Mucosa of rectum (tissue), 2 donors: ENCODE data around the gene ATPAF1.
A peak's percentile ranks its signal among the peaks of the same experiment; 100 is the strongest.
"Not testable (repeated sequence)": the region's sequence is repeated elsewhere in the genome, so short reads cannot be mapped to it uniquely, and the experiment has no call there.

Experiments
- H3K27ac ChIP-seq, 2 donors: one replicate each; pipeline ENCODE4 v1.7.0; 2013; ENCODE audit warnings: inconsistent platforms in 2 of 2, low read depth in 2 of 2, low read length in 2 of 2
- H3K27me3 ChIP-seq, 2 donors: one replicate each; pipeline ENCODE4 v1.7.0; 2013; ENCODE audit warnings: low read length in 2 of 2; ENCODE audit not compliant: control insufficient read depth in 2 of 2, insufficient read depth in 2 of 2
- H3K36me3 ChIP-seq, 2 donors: one replicate each; pipeline ENCODE4 v1.7.0; 2013; ENCODE audit warnings: low read length in 2 of 2; ENCODE audit not compliant: control insufficient read depth in 2 of 2, insufficient read depth in 2 of 2
- H3K4me1 ChIP-seq, 2 donors: one replicate each; pipeline ENCODE4 v1.7.0; 2013; ENCODE audit warnings: low read length in 2 of 2, mild to moderate bottlenecking in 1 of 2; ENCODE audit not compliant: control insufficient read depth in 2 of 2, insufficient read depth in 2 of 2
- H3K4me3 ChIP-seq, 2 donors: one replicate each; pipeline ENCODE4 v1.7.0; 2013; ENCODE audit warnings: low read length in 2 of 2
- H3K9ac ChIP-seq, 2 donors: one replicate each; pipeline ENCODE4 v1.7.0; 2013; ENCODE audit warnings: low read length in 2 of 2, low read depth in 1 of 2, mild to moderate bottlenecking in 1 of 2
- H3K9me3 ChIP-seq, 2 donors: one replicate each; pipeline ENCODE4 v1.7.0; 2013; ENCODE audit warnings: low read length in 2 of 2; ENCODE audit not compliant: control insufficient read depth in 2 of 2
- donor health status: healthy.
- donor health status: Normal muscosa, but diverticular disease.

Gene ATPAF1, protein sequence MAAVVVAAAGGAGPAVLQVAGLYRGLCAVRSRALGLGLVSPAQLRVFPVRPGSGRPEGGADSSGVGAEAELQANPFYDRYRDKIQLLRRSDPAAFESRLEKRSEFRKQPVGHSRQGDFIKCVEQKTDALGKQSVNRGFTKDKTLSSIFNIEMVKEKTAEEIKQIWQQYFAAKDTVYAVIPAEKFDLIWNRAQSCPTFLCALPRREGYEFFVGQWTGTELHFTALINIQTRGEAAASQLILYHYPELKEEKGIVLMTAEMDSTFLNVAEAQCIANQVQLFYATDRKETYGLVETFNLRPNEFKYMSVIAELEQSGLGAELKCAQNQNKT

DNA sequence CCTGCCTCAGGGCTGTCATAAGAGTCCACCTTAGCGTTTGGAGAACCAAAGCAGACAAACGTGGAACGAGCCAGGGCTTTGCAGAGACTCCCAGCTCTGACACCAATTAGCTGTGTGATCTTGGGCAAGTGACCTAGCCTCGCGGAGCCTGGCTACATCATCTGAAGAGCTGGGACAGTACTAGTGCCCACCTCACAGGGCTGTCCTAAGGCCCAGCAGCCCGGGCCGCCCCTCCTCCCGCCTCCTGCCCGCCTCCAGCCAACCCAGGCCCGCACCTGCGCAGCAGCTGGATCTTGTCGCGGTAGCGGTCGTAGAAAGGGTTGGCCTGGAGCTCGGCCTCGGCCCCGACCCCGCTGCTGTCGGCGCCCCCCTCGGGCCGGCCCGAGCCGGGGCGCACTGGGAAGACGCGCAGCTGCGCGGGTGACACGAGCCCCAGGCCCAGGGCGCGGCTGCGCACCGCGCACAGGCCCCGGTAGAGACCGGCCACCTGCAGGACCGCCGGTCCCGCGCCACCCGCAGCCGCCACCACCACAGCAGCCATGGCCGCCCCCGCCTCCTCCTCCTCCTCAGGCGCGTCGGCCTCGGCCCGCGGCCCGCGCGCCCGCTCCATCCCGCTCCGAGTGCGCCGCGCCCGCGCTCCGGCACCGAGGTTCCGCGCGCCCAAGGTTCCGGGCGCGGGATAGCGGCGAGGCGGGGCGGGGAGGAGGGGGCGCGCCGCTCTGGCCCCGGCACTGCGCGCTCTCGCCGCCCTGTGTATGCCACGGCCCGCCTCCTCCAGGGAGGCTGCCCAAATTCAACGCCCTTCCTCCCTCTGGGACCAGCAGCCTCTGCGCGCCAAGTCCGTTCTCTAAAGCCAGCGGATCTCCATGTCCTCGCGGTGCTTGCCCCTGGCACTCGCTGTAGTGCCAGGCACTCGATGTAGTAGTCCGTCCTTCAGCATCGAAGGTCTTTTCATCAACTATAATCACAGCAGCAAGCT is at the start of gene ATPAF1:
Gene ATPAF1, minus strand, starts transcription at position 583 of the 979 bp plus-strand sequence. Its CDS starts 42 bp downstream, at position 541.
- Histone ChIP-seq H3K9ac (peak within 1 kb of the TSS; percentile 64 to 83), H3K36me3 (peaks cover 12 to 13% of the 10 kb centered on the region in 2 donors), H3K4me3 (peak within 1 kb of the TSS; percentile 51 to 90), H3K27ac (peak within 1 kb of the TSS; percentile 65 to 71), H3K4me1 (peaks cover 16 to 17% of the 10 kb centered on the region in 2 donors), H3K27me3 (no peaks in the 10 kb centered on the region), H3K9me3 (no peaks in the 10 kb centered on the region)

DNA sequence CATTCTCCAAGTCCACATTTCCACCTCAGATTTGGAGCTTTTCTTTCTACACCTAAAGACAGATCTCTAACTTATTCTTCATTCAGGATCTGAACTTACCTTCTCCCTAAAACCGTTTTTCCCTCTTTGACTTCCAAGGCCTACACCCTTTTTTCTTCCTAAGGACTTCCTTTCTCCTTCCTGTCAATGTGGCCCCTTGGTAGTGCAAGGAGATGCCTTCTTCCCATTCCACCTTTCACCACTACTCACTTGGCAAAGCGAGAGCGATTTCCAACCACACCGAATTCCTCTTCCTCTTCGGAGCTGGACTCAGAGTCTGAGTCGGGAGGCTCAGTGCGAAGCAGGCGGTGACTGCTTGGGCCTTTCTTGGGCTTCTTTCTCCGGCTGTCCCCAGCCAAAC is 49.5 kb upstream of the ATPAF1 start:
- Histone ChIP-seq H3K9ac (peak overlapping the region; percentile 96 to 97), H3K27ac (no peak overlapping the region), H3K4me3 (peak overlapping the region; percentile 89 to 94), H3K4me1 (peaks cover 23 to 26% of the 10 kb centered on the region in 2 donors), H3K27me3 (no peaks in the 10 kb centered on the region), H3K9me3 (no peaks in the 10 kb centered on the region), H3K36me3 (peaks cover 18 to 32% of the 10 kb centered on the region in 2 donors)

DNA sequence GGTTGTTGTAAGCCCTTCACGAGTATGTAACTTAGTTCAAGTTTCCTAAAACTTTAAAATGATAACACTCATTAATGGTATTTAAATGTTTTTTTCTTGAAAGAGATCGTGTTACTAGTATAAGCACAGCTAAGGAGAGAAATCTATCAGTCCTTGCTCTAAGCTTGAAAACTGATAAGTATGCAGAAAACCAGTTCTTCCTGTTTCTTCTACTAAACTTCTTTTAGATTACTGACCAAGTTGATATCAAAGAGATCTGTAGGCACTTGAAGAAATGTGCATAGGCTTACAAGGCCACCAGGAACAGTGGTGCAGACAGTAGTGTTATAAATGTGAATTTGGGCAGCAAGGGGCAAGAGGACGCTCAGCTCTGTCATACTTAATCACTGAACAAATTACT is 46.8 kb upstream of the ATPAF1 start:
- H3K36me3 ChIP-seq: peaks cover 25 to 32% of the 10 kb centered on the region in 2 donors

DNA sequence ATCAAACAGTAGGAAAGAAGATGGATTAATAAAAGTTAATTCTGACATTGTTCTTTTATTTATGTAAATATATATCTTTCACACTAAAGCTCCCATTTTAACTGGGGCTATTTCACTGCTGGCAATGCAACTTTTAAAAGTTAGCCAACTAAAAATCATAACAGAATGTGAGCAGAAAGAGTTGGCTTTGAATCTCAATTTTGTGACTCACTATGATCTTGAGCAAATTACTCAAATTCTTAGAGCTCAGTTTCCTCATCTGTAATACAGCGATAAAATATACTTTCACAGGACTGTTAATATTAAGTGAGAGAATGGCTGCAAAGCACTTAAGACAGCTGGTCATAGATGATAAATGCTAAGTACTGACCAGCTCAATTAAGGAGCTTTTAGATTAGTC is 40.0 kb upstream of the ATPAF1 start:
- Histone ChIP-seq H3K27ac (no peak overlapping the region), H3K4me1 (peaks cover 0 to 6% of the 10 kb centered on the region in 2 donors), H3K9ac (no peak overlapping the region), H3K4me3 (no peak overlapping the region), H3K27me3 (no peaks in the 10 kb centered on the region), H3K36me3 (peaks cover 37 to 52% of the 10 kb centered on the region in 2 donors), H3K9me3 (no peaks in the 10 kb centered on the region)

More for the DNA sequence above, 46.8 kb upstream of the ATPAF1 start:
- Histone ChIP-seq H3K9ac (no peak overlapping the region), H3K4me1 (peaks cover 23 to 26% of the 10 kb centered on the region in 2 donors), H3K4me3 (no peak overlapping the region), H3K27me3 (no peaks in the 10 kb centered on the region), H3K9me3 (no peaks in the 10 kb centered on the region), H3K27ac (no peak overlapping the region)

DNA sequence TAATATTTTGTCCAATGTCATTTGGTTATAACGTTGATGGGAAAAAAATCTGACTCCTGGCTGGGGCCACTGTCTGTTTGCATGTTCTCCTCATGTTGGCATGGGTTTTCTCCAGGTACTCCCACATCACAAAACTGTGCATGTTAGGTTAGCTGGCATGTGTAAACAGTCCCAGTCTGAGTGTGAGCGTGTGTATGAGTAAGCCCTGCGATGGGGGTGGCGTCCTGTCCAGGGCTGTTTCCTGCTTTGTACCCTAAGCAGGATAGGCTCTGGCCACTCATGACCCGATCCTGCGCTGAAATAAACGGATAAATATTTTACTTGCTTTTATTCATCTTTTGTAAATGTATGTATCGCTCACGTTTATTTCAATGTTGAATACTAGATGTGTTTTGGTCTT is 37.2 kb upstream of the ATPAF1 start:
- Histone ChIP-seq H3K9ac (no peak overlapping the region), H3K4me1 (peaks cover 0 to 6% of the 10 kb centered on the region in 2 donors), H3K4me3 (no peak overlapping the region), H3K36me3 (peaks cover 46 to 57% of the 10 kb centered on the region in 2 donors), H3K9me3 (no peaks in the 10 kb centered on the region), H3K27me3 (no peaks in the 10 kb centered on the region), H3K27ac (no peak overlapping the region)

DNA sequence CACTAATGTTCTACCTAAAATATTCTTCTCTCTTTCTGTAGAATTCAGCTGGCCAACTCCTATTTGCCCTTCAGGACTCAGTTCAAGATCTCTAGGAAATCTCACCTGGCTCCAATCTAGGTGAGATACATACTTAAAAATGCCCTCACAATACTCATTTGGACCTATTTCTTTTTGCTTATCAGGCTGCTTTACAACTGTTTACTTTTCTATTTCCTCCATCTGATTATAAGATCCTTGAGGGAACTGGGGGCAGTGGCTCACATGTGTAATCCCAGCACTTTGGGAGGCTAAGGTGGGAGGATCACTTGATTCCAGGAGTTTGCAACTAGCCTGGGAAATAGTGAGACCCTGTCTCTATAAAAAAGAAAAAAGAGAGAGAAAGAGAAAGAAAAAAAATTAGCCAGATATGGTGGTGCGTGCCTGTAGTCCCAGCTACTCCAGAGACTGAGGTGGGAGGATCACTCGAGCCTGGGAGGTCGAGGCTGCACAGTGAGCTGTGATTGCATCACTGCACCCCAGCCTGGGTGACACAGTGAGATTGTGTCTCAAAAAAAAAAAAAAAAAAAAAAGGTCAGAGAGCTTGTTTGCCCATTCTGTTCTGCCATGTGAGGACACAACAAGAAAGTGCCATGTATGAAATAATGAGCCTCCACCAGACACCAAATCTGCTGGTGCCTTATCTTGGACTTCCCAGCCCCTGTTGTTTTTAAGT is 35.9 kb upstream of the ATPAF1 start:
- H3K4me1 ChIP-seq: peaks cover 0 to 6% of the 10 kb centered on the region in 2 donors
- H3K27me3 ChIP-seq: no peaks in the 10 kb centered on the region
- no peak overlapping the region for H3K4me3 ChIP-seq
- H3K9ac ChIP-seq: no peak overlapping the region
- no peak overlapping the region for H3K27ac ChIP-seq
- H3K36me3 ChIP-seq: peaks cover 45 to 60% of the 10 kb centered on the region in 2 donors
- H3K9me3 ChIP-seq: no peaks in the 10 kb centered on the region

DNA sequence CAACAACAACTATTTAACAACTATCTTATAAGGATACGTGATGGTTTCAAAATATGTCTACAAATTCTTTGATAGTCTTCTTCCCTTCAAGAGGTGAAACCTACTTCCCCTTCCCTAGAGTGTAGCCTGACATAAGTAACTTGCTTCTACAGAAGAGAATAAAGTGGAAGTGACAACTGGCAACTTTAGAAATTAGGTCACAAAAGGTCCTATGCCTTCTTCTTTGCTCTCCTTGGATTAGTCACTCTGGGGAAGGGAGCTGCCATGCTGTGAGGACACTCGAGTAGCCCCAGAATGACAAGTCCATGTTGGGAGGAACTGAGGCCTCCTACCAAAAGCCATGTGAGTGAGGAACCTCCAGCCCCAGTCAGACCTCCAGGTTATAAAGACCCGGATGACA is 31.5 kb upstream of the ATPAF1 start:
- Histone ChIP-seq H3K4me3 (no peak overlapping the region), H3K27me3 (no peaks in the 10 kb centered on the region), H3K9ac (no peak overlapping the region), H3K9me3 (no peaks in the 10 kb centered on the region), H3K27ac (no peak overlapping the region), H3K4me1 (peaks cover 0 to 6% of the 10 kb centered on the region in 2 donors), H3K36me3 (peaks cover 37 to 54% of the 10 kb centered on the region in 2 donors)

DNA sequence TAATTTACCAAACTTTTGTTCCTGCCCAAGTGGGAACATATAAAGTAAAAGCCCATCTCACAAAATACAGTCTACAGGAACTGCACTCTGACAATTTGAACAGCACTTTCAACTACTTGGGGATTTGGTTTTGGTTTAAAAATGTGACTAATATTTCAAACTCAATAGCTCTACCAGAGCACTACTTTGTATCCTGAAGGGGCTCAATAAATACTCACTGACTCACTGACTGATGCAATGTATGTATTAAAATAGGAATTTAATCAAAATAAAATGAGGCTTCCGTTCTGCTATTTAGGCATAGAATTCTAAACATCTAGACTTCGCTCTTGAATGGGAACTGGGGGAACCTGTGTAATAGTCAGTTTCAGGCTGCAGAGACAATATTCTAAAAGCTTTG is 28.9 kb upstream of the ATPAF1 start:
- peaks cover 0 to 2% of the 10 kb centered on the region in 2 donors for H3K4me1 ChIP-seq
- H3K27ac ChIP-seq: no peak overlapping the region
- no peaks in the 10 kb centered on the region for H3K9me3 ChIP-seq
- H3K4me3 ChIP-seq: no peak overlapping the region
- peaks cover 31 to 50% of the 10 kb centered on the region in 2 donors for H3K36me3 ChIP-seq
- no peaks in the 10 kb centered on the region for H3K27me3 ChIP-seq
- H3K9ac ChIP-seq: no peak overlapping the region

DNA sequence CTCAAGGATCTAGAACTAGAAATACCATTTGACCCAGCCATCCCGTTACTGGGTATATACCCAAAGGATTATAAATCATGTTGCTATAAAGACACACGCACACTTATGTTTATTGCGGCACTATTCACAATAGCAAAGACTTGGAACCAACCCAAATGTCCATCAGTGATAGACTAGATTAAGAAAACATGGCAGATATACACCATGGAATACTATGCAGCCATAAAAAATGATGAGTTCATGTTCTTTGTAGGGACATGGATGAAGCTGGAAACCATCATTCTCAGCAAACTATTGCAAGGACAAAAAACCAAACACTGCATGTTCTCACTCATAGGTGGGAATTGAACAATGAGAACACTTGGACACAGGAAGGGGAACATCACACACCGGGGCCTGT is 26.5 kb upstream of the ATPAF1 start:
- not testable (repeated sequence) for H3K9ac ChIP-seq, H3K27me3 ChIP-seq, H3K4me3 ChIP-seq, H3K4me1 ChIP-seq, H3K27ac ChIP-seq, H3K9me3 ChIP-seq
- H3K36me3 ChIP-seq: peaks cover 44 to 60% of the 10 kb centered on the region in 2 donors
